Breast epithelium (tissue), 3 donors: Measurements from ENCODE around the gene TENT5A.

Source experiments
- POLR2A ChIP-seq: fragments of 450-650 bp; IDR thresholded peaks from one replicate; pipeline ENCODE4 v1.6.1; 2016; ENCODE audit warnings: antibody characterized with exemption, mild to moderate bottlenecking, moderate library complexity
- POLR2AphosphoS5 ChIP-seq, 3 donors: sonication (generic); formaldehyde crosslinking; IDR thresholded peaks; one replicate each; pipeline ENCODE4 v1.6.1; 2017; ENCODE audit warnings: antibody characterized with exemption in 3 of 3
- TF ChIP-seq, protein P1 (sequence below), 3 donors: fragments of 450-650 bp; IDR thresholded peaks; one replicate each; pipeline ENCODE4 v1.5.1; 2016 to 2017; ENCODE audit warnings: antibody characterized with exemption in 3 of 3, mild to moderate bottlenecking in 3 of 3, moderate library complexity in 3 of 3

DNA sequence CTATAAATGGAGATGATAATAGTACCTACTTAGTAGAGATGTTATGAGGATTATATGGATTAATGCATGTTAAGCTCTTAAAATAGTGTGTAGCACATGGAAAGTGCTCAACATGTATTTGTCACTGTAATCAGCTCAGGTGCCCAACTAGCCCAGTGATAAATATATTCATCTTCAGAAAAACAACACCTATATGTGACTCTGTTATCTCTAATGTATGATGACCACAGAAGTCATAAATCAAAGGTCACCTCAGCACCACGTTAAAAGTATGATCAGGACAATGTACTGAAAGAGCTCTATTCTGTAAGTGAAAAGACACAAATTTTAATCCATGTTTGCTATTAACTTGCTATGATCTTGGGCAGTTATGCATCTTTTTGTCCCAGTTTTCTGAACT lies 36.8 kb upstream of the TENT5A start:
- TF ChIP-seq, protein P1, sequence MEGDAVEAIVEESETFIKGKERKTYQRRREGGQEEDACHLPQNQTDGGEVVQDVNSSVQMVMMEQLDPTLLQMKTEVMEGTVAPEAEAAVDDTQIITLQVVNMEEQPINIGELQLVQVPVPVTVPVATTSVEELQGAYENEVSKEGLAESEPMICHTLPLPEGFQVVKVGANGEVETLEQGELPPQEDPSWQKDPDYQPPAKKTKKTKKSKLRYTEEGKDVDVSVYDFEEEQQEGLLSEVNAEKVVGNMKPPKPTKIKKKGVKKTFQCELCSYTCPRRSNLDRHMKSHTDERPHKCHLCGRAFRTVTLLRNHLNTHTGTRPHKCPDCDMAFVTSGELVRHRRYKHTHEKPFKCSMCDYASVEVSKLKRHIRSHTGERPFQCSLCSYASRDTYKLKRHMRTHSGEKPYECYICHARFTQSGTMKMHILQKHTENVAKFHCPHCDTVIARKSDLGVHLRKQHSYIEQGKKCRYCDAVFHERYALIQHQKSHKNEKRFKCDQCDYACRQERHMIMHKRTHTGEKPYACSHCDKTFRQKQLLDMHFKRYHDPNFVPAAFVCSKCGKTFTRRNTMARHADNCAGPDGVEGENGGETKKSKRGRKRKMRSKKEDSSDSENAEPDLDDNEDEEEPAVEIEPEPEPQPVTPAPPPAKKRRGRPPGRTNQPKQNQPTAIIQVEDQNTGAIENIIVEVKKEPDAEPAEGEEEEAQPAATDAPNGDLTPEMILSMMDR (IDR thresholded peaks at IDR 0.05): no peak
- TF ChIP-seq POLR2A (no peak), POLR2AphosphoS5 (IDR thresholded peaks at IDR 0.05) (no peak)
